ENCODE results near the gene KCNJ5. TPM values are rescaled to one million over a fixed set of nuclear protein-coding genes. Genes with fewer than 3 reads are reported as not detected.

The KCNJ5 gene
- polyA plus RNA-seq, 1 experiment = not detected

- no peak for DNase-seq (ENCODE audit: low read depth)
- CTCF ChIA-PET = interaction anchor here (1.1 to 1.3 kb wide), 3 partner anchors 11 to 690 kb away, joined by 3 read pairs; no protein-coding TSS in a partner anchor
- TF ChIP-seq, protein P1, sequence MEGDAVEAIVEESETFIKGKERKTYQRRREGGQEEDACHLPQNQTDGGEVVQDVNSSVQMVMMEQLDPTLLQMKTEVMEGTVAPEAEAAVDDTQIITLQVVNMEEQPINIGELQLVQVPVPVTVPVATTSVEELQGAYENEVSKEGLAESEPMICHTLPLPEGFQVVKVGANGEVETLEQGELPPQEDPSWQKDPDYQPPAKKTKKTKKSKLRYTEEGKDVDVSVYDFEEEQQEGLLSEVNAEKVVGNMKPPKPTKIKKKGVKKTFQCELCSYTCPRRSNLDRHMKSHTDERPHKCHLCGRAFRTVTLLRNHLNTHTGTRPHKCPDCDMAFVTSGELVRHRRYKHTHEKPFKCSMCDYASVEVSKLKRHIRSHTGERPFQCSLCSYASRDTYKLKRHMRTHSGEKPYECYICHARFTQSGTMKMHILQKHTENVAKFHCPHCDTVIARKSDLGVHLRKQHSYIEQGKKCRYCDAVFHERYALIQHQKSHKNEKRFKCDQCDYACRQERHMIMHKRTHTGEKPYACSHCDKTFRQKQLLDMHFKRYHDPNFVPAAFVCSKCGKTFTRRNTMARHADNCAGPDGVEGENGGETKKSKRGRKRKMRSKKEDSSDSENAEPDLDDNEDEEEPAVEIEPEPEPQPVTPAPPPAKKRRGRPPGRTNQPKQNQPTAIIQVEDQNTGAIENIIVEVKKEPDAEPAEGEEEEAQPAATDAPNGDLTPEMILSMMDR (IDR thresholded peaks at IDR 0.05; ENCODE audit: insufficient read depth, low read depth, low read length) = no peak
- POLR2A ChIA-PET = no interaction called here
- Histone ChIP-seq H3K36me3 (ENCODE audit: control insufficient read depth, insufficient read depth, low read length) (no peaks in the 10 kb centered on the region), H3K4me3 (ENCODE audit: low read depth, low read length) (no peak overlapping the region), H3K27me3 (ENCODE audit: control insufficient read depth, insufficient read depth, low read length) (peaks cover 16% of the 10 kb centered on the region)
Observed at GRCh38 chr11:128846985-128847384, 44.2 kb upstream of the KCNJ5 start.

- Histone ChIP-seq H3K27me3 (ENCODE audit: control insufficient read depth, insufficient read depth, low read length) (peaks cover 12% of the 10 kb centered on the region), H3K36me3 (ENCODE audit: control insufficient read depth, insufficient read depth, low read length) (no peaks in the 10 kb centered on the region), H3K4me3 (ENCODE audit: low read depth, low read length) (no peak overlapping the region)
- ChIA-PET CTCF (interaction anchor here (0.8 to 1.8 kb wide), 4 partner anchors 12 to 682 kb away, joined by 3 to 5 read pairs (median 4); no protein-coding TSS in a partner anchor), POLR2A (no interaction called here)
- no peak for DNase-seq (ENCODE audit: low read depth)
- TF ChIP-seq, protein P1 (IDR thresholded peaks at IDR 0.05; ENCODE audit: insufficient read depth, low read depth, low read length) = peak; percentile 54
Observed at GRCh38 chr11:128848815-128849455, 42.2 kb upstream of the KCNJ5 start.

DNA sequence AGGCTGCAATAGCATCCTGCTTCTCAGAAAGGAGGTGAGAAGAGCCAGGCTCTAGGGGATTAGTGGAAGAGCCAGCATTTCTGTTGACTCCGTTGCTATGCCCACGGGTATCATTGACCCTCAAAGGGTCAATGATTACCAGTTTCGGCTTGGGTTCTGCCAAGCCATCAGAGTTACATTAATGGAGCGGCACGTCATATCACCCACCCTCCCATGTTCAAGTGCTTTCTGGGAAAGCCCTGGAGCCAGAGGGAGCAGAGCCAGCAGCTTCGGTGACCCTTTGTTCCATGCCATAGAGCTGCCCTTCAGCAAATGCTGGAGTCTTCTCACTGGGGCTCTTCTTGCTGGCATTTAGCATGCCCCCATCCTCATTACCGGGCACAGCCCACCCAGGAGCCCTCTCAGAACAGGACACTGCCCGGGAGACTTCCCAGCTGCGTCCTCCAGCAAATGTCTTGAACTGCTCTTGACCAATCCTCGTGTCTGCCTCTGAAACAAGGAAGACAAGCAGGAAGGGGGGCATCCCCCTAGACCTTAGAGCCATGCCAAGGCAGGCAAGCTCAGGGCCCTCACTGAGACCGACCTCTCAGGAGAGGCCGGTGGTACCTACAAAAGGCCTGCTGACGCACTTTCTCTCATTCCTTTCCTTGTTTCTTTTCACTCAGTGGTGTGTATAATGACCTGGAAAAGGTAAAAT is 38.7 kb upstream of the KCNJ5 start:
- DNase-seq (ENCODE audit: low read depth) = no peak
- POLR2A ChIA-PET = no interaction called here
- no peaks in the 10 kb centered on the region for H3K27me3 ChIP-seq (ENCODE audit: control insufficient read depth, insufficient read depth, low read length)
- CTCF ChIA-PET = interaction anchor here (1.0 kb wide), 1 partner anchor 8 kb away, joined by 3 read pairs; no protein-coding TSS in a partner anchor
- no peaks in the 10 kb centered on the region for H3K36me3 ChIP-seq (ENCODE audit: control insufficient read depth, insufficient read depth, low read length)
- no peak overlapping the region for H3K4me3 ChIP-seq (ENCODE audit: low read depth, low read length)
- TF ChIP-seq, protein P1 (IDR thresholded peaks at IDR 0.05; ENCODE audit: insufficient read depth, low read depth, low read length) = no peak

- TF ChIP-seq, protein P1 (IDR thresholded peaks at IDR 0.05; ENCODE audit: insufficient read depth, low read depth, low read length) = no peak
- no peak for DNase-seq (ENCODE audit: low read depth)
- Histone ChIP-seq H3K4me3 (ENCODE audit: low read depth, low read length) (no peak overlapping the region), H3K36me3 (ENCODE audit: control insufficient read depth, insufficient read depth, low read length) (no peaks in the 10 kb centered on the region), H3K27me3 (ENCODE audit: control insufficient read depth, insufficient read depth, low read length) (no peaks in the 10 kb centered on the region)
- ChIA-PET CTCF (no interaction called here), POLR2A (no interaction called here)
Observed at GRCh38 chr11:128853559-128853958, 37.6 kb upstream of the KCNJ5 start.

DNA sequence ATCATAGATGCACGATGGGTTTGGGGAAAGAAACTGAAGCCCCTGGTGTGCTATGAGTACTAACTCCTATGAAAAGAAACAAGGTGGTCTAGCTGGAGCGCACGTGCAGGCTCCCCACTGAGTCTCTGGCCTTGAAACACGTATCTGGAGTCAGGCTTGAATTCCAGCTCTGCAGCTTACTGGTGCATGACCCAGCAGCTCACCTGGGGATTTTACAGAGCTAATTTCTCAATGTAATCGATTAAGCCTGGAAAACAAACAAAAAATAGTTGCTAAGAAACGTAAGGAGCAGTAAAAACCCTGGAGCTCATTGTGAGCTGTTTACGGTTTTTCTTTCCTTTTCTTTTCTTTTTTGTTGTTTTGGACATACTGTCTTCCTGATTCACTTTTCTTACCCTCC is 36.3 kb upstream of the KCNJ5 start:
- ChIA-PET POLR2A (no interaction called here), CTCF (interaction anchor here (1.0 to 1.7 kb wide), 4 partner anchors 9 to 25 kb away, joined by 3 to 6 read pairs (median 4); no protein-coding TSS in a partner anchor)
- H3K4me3 ChIP-seq (ENCODE audit: low read depth, low read length) = no peak overlapping the region
- no peaks in the 10 kb centered on the region for H3K36me3 ChIP-seq (ENCODE audit: control insufficient read depth, insufficient read depth, low read length)
- TF ChIP-seq, protein P1 (IDR thresholded peaks at IDR 0.05; ENCODE audit: insufficient read depth, low read depth, low read length) = no peak
- DNase-seq (ENCODE audit: low read depth) = no peak
- no peaks in the 10 kb centered on the region for H3K27me3 ChIP-seq (ENCODE audit: control insufficient read depth, insufficient read depth, low read length)

Data from BJ (cell line).